Astrocyte (in vitro differentiated cells and primary cell): ENCODE results near the gene ZNF497.

Experiments used
- EZH2 ChIP-seq: IDR thresholded peaks from 2 replicates; pipeline ENCODE4 v1.6.1; 2012; ENCODE audit warnings: mild to moderate bottlenecking, low read length, inconsistent platforms; ENCODE audit not compliant: insufficient read depth
- TF ChIP-seq, protein P1 (sequence below): IDR thresholded peaks from 2 replicates; pipeline ENCODE4 v1.5.1; 2011; ENCODE audit warnings: low read depth, mild to moderate bottlenecking, inconsistent platforms, low read length, moderate library complexity; ENCODE audit not compliant: insufficient read depth

DNA sequence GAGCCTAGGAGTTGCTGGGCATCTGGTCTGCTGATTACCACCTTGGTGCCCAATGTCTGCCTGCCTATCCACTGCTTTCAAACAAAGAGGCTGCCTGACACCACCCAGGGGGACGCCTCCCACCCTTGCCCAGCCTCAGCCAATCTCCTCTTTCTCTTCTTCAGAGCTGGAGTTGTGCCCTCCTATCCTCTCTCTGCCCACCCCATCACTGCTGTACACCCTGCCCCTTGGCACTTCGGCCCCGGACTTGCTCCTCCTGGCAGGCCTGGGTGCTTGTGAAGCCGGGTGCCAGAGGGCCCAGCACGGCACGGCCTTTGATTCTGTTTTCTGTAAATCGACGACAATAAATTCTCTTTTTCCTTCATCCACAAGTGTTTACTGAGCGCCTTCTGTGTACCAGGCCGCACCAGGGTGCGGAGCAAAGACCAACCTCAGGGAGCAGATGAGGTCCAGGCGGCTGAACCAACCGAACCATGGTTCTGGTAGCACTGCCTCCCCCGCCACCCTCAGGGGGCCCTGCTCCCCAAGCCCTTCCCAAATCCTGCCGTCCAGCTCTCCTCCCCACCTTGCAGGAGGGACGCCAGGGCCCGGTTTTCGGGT lies 37.9 kb upstream of the ZNF497 start:
- TF ChIP-seq, protein P1, sequence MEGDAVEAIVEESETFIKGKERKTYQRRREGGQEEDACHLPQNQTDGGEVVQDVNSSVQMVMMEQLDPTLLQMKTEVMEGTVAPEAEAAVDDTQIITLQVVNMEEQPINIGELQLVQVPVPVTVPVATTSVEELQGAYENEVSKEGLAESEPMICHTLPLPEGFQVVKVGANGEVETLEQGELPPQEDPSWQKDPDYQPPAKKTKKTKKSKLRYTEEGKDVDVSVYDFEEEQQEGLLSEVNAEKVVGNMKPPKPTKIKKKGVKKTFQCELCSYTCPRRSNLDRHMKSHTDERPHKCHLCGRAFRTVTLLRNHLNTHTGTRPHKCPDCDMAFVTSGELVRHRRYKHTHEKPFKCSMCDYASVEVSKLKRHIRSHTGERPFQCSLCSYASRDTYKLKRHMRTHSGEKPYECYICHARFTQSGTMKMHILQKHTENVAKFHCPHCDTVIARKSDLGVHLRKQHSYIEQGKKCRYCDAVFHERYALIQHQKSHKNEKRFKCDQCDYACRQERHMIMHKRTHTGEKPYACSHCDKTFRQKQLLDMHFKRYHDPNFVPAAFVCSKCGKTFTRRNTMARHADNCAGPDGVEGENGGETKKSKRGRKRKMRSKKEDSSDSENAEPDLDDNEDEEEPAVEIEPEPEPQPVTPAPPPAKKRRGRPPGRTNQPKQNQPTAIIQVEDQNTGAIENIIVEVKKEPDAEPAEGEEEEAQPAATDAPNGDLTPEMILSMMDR = no peak
- no peak for TF ChIP-seq EZH2
